HCT116 (cell line): Measurements from ENCODE around the gene LIMK2. TPM values are rescaled to one million over a fixed set of nuclear protein-coding genes. Genes with fewer than 3 reads are reported as not detected.

Source experiments
- ATAC-seq: fragments of 200-7000 bp; cut with Tn5 transposase; 2 replicates; pipeline ENCODE4 v1.9.1; 2020; ENCODE audit warnings: mild to moderate bottlenecking, moderate library complexity
- BruUV-seq: library from RNA; stranded (reverse); fragments of 400-500 nt; replicated peaks from 2 replicates; lab custom pipeline; 2021; lab: Mats Ljungman, UMichigan
- CTCF ChIA-PET: fragments of 300-600 bp; sonication (Branson Sonifier 250); formaldehyde crosslinking; loops from one replicate; lab custom pipeline; 2021; ENCODE audit warnings: antibody characterized with exemption; lab: Charles Lee
- POLR2A ChIA-PET: fragments of 300-600, 350-600 bp; sonication (Branson Sonifier 250); formaldehyde crosslinking; loops from one replicate; lab custom pipeline; 2021; ENCODE audit warnings: antibody characterized with exemption; lab: Charles Lee
- RAD21 ChIA-PET, 2 experiments: fragments of 300-600 bp; sonication (Branson Sonifier 250); formaldehyde crosslinking; loops; one replicate each; lab custom pipeline; 2023; ENCODE audit warnings: low total read pairs in 2 of 2; ENCODE audit not compliant: uncharacterized antibody in 2 of 2, unreplicated experiment in 2 of 2, low non-redundant PET in 1 of 2; lab: Charles Lee
- DNase-seq: peaks from one replicate; pipeline ENCODE4 v3.0.0-alpha.2; 2010; ENCODE audit warnings: low read depth, low spot score
- H2AFZ ChIP-seq: fragments of 200-600 bp; shearing (Covaris generic), sonication (generic); 2 replicates; pipeline ENCODE4 v1.6.1; 2017; ENCODE audit warnings: low read depth, mixed run types, mixed read lengths, antibody characterized with exemption, low read length; ENCODE audit not compliant: poor library complexity, severe bottlenecking
- H3K27ac ChIP-seq: 2 replicates; pipeline ENCODE4 v1.5.1; 2012; ENCODE audit warnings: low read depth, low read length
- H3K27me3 ChIP-seq: fragments of 200-600 bp; sonication (generic); 2 replicates; pipeline ENCODE4 v1.6.1; 2016; ENCODE audit warnings: mixed run types, low read length, mixed read lengths; ENCODE audit not compliant: insufficient read depth
- H3K36me3 ChIP-seq, 2 experiments: fragments of 200-500 bp in 1 of 2; fragments of 200-600 bp in 1 of 2; sonication (Bioruptor generic) in 1 of 2; sonication (generic) in 1 of 2; 2 replicates each; pipeline versions ENCODE4 v1.5.1 to v1.6.1; 2014 to 2016; ENCODE audit warnings: low read length in 2 of 2, inconsistent platforms in 1 of 2, mixed read lengths in 1 of 2, mixed run types in 1 of 2; ENCODE audit not compliant: insufficient read depth in 2 of 2, control insufficient read depth in 1 of 2
- H3K4me1 ChIP-seq, 2 experiments: fragments of 200-600 bp in 1 of 2; sonication (generic) in 1 of 2; 2 replicates each; pipeline versions ENCODE4 v1.5.1 to v1.6.1; 2012 to 2017; ENCODE audit warnings: low read length in 2 of 2, inconsistent platforms in 1 of 2, mild to moderate bottlenecking in 1 of 2, mixed read lengths in 1 of 2, mixed run types in 1 of 2, moderate library complexity in 1 of 2; ENCODE audit not compliant: insufficient read depth in 2 of 2, control insufficient read depth in 1 of 2
- H3K4me2 ChIP-seq: fragments of 200-600 bp; sonication (generic); 2 replicates; pipeline ENCODE4 v1.6.1; 2017; ENCODE audit warnings: mixed run types, low read length, mixed read lengths
- H3K4me3 ChIP-seq, 2 experiments: fragments of 200-600 bp in 1 of 2; sonication (generic) in 1 of 2; replicated peaks in 1 of 2; 2 replicates each; pipeline ENCODE4 v1.5.1; 2011 to 2016; ENCODE audit warnings: low read length in 2 of 2, control low read depth in 1 of 2, low read depth in 1 of 2, mild to moderate bottlenecking in 1 of 2, mixed read lengths in 1 of 2, mixed run types in 1 of 2
- H3K79me2 ChIP-seq: fragments of 200-600 bp; sonication (generic); 2 replicates; pipeline ENCODE4 v1.6.1; 2017; ENCODE audit warnings: mild to moderate bottlenecking, mixed run types, low read length, moderate library complexity, mixed read lengths; ENCODE audit not compliant: insufficient read depth
- H3K9ac ChIP-seq: fragments of 200-600 bp; sonication (generic); 2 replicates; pipeline ENCODE4 v1.6.1; 2016; ENCODE audit warnings: low read length, mixed read lengths
- H3K9me2 ChIP-seq: fragments of 200-600 bp; sonication (generic), shearing (Covaris generic); 2 replicates; pipeline ENCODE4 v1.6.1; 2017; ENCODE audit warnings: mixed run types, mild to moderate bottlenecking, moderate library complexity; ENCODE audit not compliant: insufficient read depth
- H3K9me3 ChIP-seq, 2 experiments: fragments of 200-500 bp in 1 of 2; fragments of 200-600 bp in 1 of 2; sonication (Bioruptor generic) in 1 of 2; sonication (generic) in 1 of 2; 2 replicates each; pipeline ENCODE4 v1.6.1; 2014 to 2017; ENCODE audit warnings: low read length in 2 of 2, mixed read lengths in 2 of 2, inconsistent platforms in 1 of 2, low read depth in 1 of 2, mild to moderate bottlenecking in 1 of 2, mixed run types in 1 of 2, moderate library complexity in 1 of 2; ENCODE audit not compliant: control insufficient read depth in 1 of 2, insufficient read depth in 1 of 2
- H4K20me1 ChIP-seq: fragments of 200-600 bp; sonication (generic), shearing (Covaris generic); 2 replicates; pipeline ENCODE4 v1.6.1; 2017; ENCODE audit warnings: mixed run types, mild to moderate bottlenecking, moderate library complexity; ENCODE audit not compliant: insufficient read depth
- CEBPB ChIP-seq: IDR thresholded peaks from 2 replicates; pipeline ENCODE4 v1.6.1; 2012; ENCODE audit warnings: low read depth
- EGR1 ChIP-seq: IDR thresholded peaks from 2 replicates; pipeline ENCODE4 v1.6.1; 2012; ENCODE audit warnings: low read depth
- ELF1 ChIP-seq: IDR thresholded peaks from 2 replicates; pipeline ENCODE4 v1.6.1; 2012; ENCODE audit warnings: low read depth, borderline replicate concordance
- EZH2 ChIP-seq: fragments of 200-600 bp; sonication (generic); IDR thresholded peaks from 2 replicates; pipeline ENCODE4 v1.6.1; 2017; ENCODE audit warnings: antibody characterized with exemption, mixed run types
- FOSL1 ChIP-seq: IDR thresholded peaks from 2 replicates; pipeline ENCODE4 v1.6.1; 2012; ENCODE audit warnings: low read depth
- POLR2A ChIP-seq: IDR thresholded peaks from 2 replicates; pipeline ENCODE4 v1.7.0; 2011; ENCODE audit warnings: borderline replicate concordance; ENCODE audit not compliant: insufficient read depth, insufficient read length; ENCODE audit errors: extremely low read depth
- POLR2AphosphoS5 ChIP-seq: IDR thresholded peaks from 2 replicates; pipeline ENCODE4 v1.6.1; 2011; ENCODE audit warnings: mild to moderate bottlenecking, low read depth, low read length, moderate library complexity
- RAD21 ChIP-seq: IDR thresholded peaks from 2 replicates; pipeline ENCODE4 v1.6.1; 2012; ENCODE audit warnings: low read depth, mild to moderate bottlenecking
- REST ChIP-seq: IDR thresholded peaks from 2 replicates; pipeline ENCODE4 v1.6.1; 2012; ENCODE audit warnings: low read depth
- SIN3A ChIP-seq: IDR thresholded peaks from 2 replicates; pipeline ENCODE4 v1.6.1; 2012; ENCODE audit warnings: low read depth
- SRF ChIP-seq: IDR thresholded peaks from 2 replicates; pipeline ENCODE4 v1.6.1; 2012; ENCODE audit warnings: low read depth
- TCF7L2 ChIP-seq: IDR thresholded peaks from 2 replicates; pipeline ENCODE4 v1.7.0; 2011; ENCODE audit warnings: borderline replicate concordance, inconsistent platforms; ENCODE audit not compliant: insufficient read depth, insufficient read length; ENCODE audit errors: extremely low read depth
- YY1 ChIP-seq: IDR thresholded peaks from 2 replicates; pipeline ENCODE4 v1.6.1; 2011; ENCODE audit warnings: low read length, low read depth, moderate library complexity, mild to moderate bottlenecking; ENCODE audit not compliant: insufficient replicate concordance; ENCODE audit errors: extremely low read depth
- ZNF274 ChIP-seq: fragments of 200-500 bp; sonication (Bioruptor generic); IDR thresholded peaks from 2 replicates; pipeline ENCODE4 v1.6.1; 2014; ENCODE audit warnings: mild to moderate bottlenecking, low read depth, low read length, inconsistent platforms
- intact Hi-C: fragments of 100-400 bp; cut with micrococcal nuclease; formaldehyde crosslinking; loops from 2 replicates; pipeline ENCODE4 v1.10.0; 2022
- total RNA-seq: library from RNA; stranded (reverse); gene quantifications from one replicate; pipeline ENCODE4 v1.2.1, GENCODE V29; 2021; ENCODE audit not compliant: unreplicated experiment
- TF ChIP-seq, protein P1 (sequence below): IDR thresholded peaks from 2 replicates; pipeline ENCODE4 v1.6.1; 2012
- TF ChIP-seq, protein P2 (sequence below): IDR thresholded peaks from 2 replicates; pipeline ENCODE4 v1.6.1; 2012

The LIMK2 gene
- total RNA-seq, 1 experiment from 2014 or later, result 21.9 TPM

- Histone ChIP-seq H3K4me2 (no peak overlapping the region), H2AFZ (no peak overlapping the region), H3K36me3 (no peaks in the 10 kb centered on the region), H3K79me2 (no peaks in the 10 kb centered on the region), H4K20me1 (no peaks in the 10 kb centered on the region), H3K4me3 (no peak overlapping the region), H3K9me2 (no peaks in the 10 kb centered on the region), H3K4me1 (peaks cover 3 to 4% of the 10 kb centered on the region in 2 experiments; a peak in 1 of 4 replicates), H3K9me3 (no peaks in the 10 kb centered on the region), H3K27ac (no peak overlapping the region), H3K27me3 (peaks cover 9% of the 10 kb centered on the region; the same call in 1 of the 2 replicates), H3K9ac (no peak overlapping the region)
- ChIA-PET CTCF (no interaction called here), RAD21 (no interaction called here), POLR2A (no interaction called here)
- no TSS peak for BruUV-seq
- TF ChIP-seq ZNF274 (no peak), EGR1 (no peak), FOSL1 (no peak), POLR2A (no peak), TCF7L2 (no peak), EZH2 (no peak)
- TF ChIP-seq, protein P1, sequence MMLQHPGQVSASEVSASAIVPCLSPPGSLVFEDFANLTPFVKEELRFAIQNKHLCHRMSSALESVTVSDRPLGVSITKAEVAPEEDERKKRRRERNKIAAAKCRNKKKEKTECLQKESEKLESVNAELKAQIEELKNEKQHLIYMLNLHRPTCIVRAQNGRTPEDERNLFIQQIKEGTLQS, result no peak
- intact Hi-C loops, result no loop called here
- DNase-seq (no peak), ATAC-seq (no peak)
Measured at GRCh38 chr22:31305194-31305593, 93.1 kb downstream of the LIMK2 start.

- TF ChIP-seq POLR2A, result no peak
- TF ChIP-seq SRF, result no peak
- no peak for TF ChIP-seq REST
- no peak for TF ChIP-seq SIN3A
- no peak for TF ChIP-seq RAD21
- TF ChIP-seq POLR2AphosphoS5, result no peak
- TF ChIP-seq, protein P2, sequence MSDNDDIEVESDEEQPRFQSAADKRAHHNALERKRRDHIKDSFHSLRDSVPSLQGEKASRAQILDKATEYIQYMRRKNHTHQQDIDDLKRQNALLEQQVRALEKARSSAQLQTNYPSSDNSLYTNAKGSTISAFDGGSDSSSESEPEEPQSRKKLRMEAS, result no peak
- TF ChIP-seq CEBPB, result no peak
- no peak for TF ChIP-seq YY1
- no peak for TF ChIP-seq ELF1
- no peak for TF ChIP-seq FOSL1
- BruUV-seq, result no TSS peak
- ChIA-PET CTCF (no interaction called here), RAD21 (no interaction called here), POLR2A (no interaction called here)
- DNase-seq, result no peak
- Histone ChIP-seq H3K4me1 (peaks cover 3 to 6% of the 10 kb centered on the region in 2 experiments; a peak in 2 of 4 replicates), H3K9ac (no peak overlapping the region), H3K9me3 (no peaks in the 10 kb centered on the region), H4K20me1 (no peaks in the 10 kb centered on the region), H3K27me3 (no peaks in the 10 kb centered on the region), H2AFZ (no peak overlapping the region), H3K9me2 (no peaks in the 10 kb centered on the region), H3K36me3 (no peaks in the 10 kb centered on the region), H3K27ac (no peak overlapping the region), H3K4me3 (no peak overlapping the region), H3K79me2 (no peaks in the 10 kb centered on the region), H3K4me2 (no peak overlapping the region)
- no peak for ATAC-seq
- intact Hi-C loops, result no loop called here
Measured at GRCh38 chr22:31308181-31308580, 96.1 kb downstream of the LIMK2 start.
